ENCODE results near the gene MBP. TPM values are rescaled to one million over a fixed set of nuclear protein-coding genes. Genes with fewer than 3 reads are reported as not detected.

MBP gene
- total RNA-seq, 4 donors from 2014 or later: 40.9 to 67.7 (median 51.8) TPM

- Histone ChIP-seq H3K4me3 (no peak overlapping the region), H3K27me3 (no peaks in the 10 kb centered on the region), H3K27ac (peak overlapping the region in 1 of 4 donors; percentile 20), H3K36me3 (peaks cover 0 to 20% (median 0%) of the 10 kb centered on the region in 3 donors), H3K9me3 (no peaks in the 10 kb centered on the region), H3K4me1 (peaks cover 0 to 51% (median 35%) of the 10 kb centered on the region in 4 donors)
- DNase-seq: no peak
- TF ChIP-seq CTCF (IDR thresholded peaks at IDR 0.05): no peak
- no peak for TF ChIP-seq POLR2A (IDR thresholded peaks at IDR 0.05)
Observed at GRCh38 chr18:77096936-77097886, 35.4 kb downstream of the MBP start.

GRCh38 chr18:77095391-77096371 lies 36.9 kb downstream of the MBP start:
- Histone ChIP-seq H3K36me3 (peaks cover 0 to 20% (median 0%) of the 10 kb centered on the region in 3 donors), H3K9me3 (no peaks in the 10 kb centered on the region), H3K27me3 (no peaks in the 10 kb centered on the region), H3K27ac (peak overlapping the region in 2 of 4 donors; percentile 8 to 47), H3K4me1 (peaks cover 0 to 37% (median 20%) of the 10 kb centered on the region in 4 donors), H3K4me3 (no peak overlapping the region)
- TF ChIP-seq POLR2A (IDR thresholded peaks at IDR 0.05) (no peak), CTCF (IDR thresholded peaks at IDR 0.05) (no peak)
- DNase-seq: no peak

- TF ChIP-seq CTCF (IDR thresholded peaks at IDR 0.05) (no peak), POLR2A (IDR thresholded peaks at IDR 0.05) (no peak)
- no peaks in the 10 kb centered on the region for H3K27me3 ChIP-seq
- peaks cover 0 to 15% (median 0%) of the 10 kb centered on the region in 3 donors for H3K36me3 ChIP-seq
- no peaks in the 10 kb centered on the region for H3K9me3 ChIP-seq
- DNase-seq: no peak
- H3K27ac ChIP-seq: no peak overlapping the region
- no peak overlapping the region for H3K4me3 ChIP-seq
- H3K4me1 ChIP-seq: peaks cover 0 to 26% (median 4%) of the 10 kb centered on the region in 4 donors
Observed at GRCh38 chr18:77093586-77093985, 39.0 kb downstream of the MBP start.

GRCh38 chr18:77093067-77093430 lies 39.5 kb downstream of the MBP start:
- no peak for DNase-seq
- Histone ChIP-seq H3K4me1 (peaks cover 0 to 24% (median 2%) of the 10 kb centered on the region in 4 donors), H3K27me3 (no peaks in the 10 kb centered on the region), H3K4me3 (no peak overlapping the region), H3K27ac (no peak overlapping the region), H3K9me3 (no peaks in the 10 kb centered on the region), H3K36me3 (peaks cover 0 to 15% (median 0%) of the 10 kb centered on the region in 3 donors)
- no peak for TF ChIP-seq CTCF (IDR thresholded peaks at IDR 0.05)
- no peak for TF ChIP-seq POLR2A (IDR thresholded peaks at IDR 0.05)
